ENCODE data around the gene HIP1.
"Not testable (repeated sequence)": the region's sequence is repeated elsewhere in the genome, so short reads cannot be mapped to it uniquely, and the experiment has no call there.

HIP1 gene

GRCh38 chr7:75534727-75535307 is 203.9 kb downstream of the HIP1 start:
- in situ Hi-C loops (cut with MboI; ENCODE audit: low sequenced_read_pairs) = no loop called here

- in situ Hi-C loops (cut with MboI; ENCODE audit: low sequenced_read_pairs) = no loop called here
These were observed 204.8 kb downstream of the HIP1 start for GRCh38 chr7:75533926-75534325.

GRCh38 chr7:75532639-75533038 is 206.1 kb downstream of the HIP1 start:
- in situ Hi-C loops (cut with MboI; ENCODE audit: low sequenced_read_pairs) = no loop called here

GRCh38 chr7:75531359-75531821 is 207.4 kb downstream of the HIP1 start:
- in situ Hi-C loops (cut with MboI; ENCODE audit: low sequenced_read_pairs) = no loop called here

GRCh38 chr7:75527224-75527722 is 211.5 kb downstream of the HIP1 start:
- in situ Hi-C loops (cut with MboI; ENCODE audit: low sequenced_read_pairs) = not testable (repeated sequence)

GRCh38 chr7:75521727-75522126 is 217.0 kb downstream of the HIP1 start:
- in situ Hi-C loops (cut with MboI; ENCODE audit: low sequenced_read_pairs) = not testable (repeated sequence)

GRCh38 chr7:75518842-75519241 is 219.9 kb downstream of the HIP1 start:
- in situ Hi-C loops (cut with MboI; ENCODE audit: low sequenced_read_pairs) = not testable (repeated sequence)

GRCh38 chr7:75509033-75509432 is 229.7 kb downstream of the HIP1 start:
- in situ Hi-C loops (cut with MboI; ENCODE audit: low sequenced_read_pairs) = not testable (repeated sequence)

GRCh38 chr7:75492020-75492419 is 246.7 kb downstream of the HIP1 start, which contains the start of gene SPDYE5:
SPDYE5 (plus strand) TSS chr7:75492320; CDS start chr7:75494048, 1,728 bp downstream.
- in situ Hi-C loops (cut with MboI; ENCODE audit: low sequenced_read_pairs) = not testable (repeated sequence)

GRCh38 chr7:75485979-75486643 is 252.6 kb downstream of the HIP1 start, which contains the start of gene POM121C:
POM121C (minus strand) TSS chr7:75486299; CDS start chr7:75441496, 44,803 bp downstream.
- in situ Hi-C loops (cut with MboI; ENCODE audit: low sequenced_read_pairs) = not testable (repeated sequence)

GRCh38 chr7:75485355-75485978 is 253.3 kb downstream of the HIP1 start:
- in situ Hi-C loops (cut with MboI; ENCODE audit: low sequenced_read_pairs) = not testable (repeated sequence)

All from HL-60/S4 treated with phorbol 12-myristate 13-acetate at 8.2 ng/mL for 4 days and 3 days (cell line).